GM19193 (cell line): Measurements from ENCODE around the gene SHC2.

Source experiments
- POLR2A ChIP-seq: IDR thresholded peaks from 4 replicates; pipeline ENCODE4 v1.6.1; 2011; ENCODE audit not compliant: insufficient read depth, insufficient read length; ENCODE audit errors: extremely low read depth

SHC2 gene

DNA sequence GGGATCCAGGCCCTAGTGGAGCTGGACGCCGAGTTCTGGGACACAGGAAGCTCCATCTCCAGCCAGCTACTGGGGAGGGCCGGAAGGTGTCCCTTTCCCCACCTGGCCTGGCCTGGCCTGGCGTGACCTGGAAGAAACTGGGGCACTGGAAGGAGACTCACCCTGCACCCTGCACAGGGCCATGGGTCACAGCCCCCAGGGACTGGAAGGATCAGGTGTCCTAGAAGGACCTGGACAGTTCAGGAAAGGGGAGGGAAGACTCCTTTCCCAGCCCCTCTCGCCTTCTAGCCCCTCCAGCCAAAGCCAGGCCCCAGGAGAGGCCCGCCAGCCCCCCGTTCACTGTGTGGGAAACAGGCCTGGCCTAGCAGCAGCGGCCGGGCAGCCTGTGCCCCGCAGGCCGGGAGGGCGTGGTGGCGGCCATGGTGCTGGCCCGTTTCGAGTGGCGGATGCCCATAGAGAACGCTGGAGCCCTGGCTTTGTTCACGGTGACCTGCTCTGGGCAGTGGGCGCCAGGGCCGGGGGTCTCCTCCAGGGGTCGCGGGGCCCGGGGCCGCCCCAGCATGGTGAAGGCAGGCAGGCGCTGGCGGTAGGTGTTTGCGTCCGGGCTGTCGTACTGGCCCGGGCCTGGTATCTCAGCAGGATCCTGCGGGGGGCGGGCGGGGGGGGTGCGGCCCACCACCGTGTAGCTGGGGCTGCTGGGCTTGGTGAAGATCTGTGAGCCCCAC, 2.8 kb upstream of the SHC2 start:
- TF ChIP-seq POLR2A, result no peak

DNA sequence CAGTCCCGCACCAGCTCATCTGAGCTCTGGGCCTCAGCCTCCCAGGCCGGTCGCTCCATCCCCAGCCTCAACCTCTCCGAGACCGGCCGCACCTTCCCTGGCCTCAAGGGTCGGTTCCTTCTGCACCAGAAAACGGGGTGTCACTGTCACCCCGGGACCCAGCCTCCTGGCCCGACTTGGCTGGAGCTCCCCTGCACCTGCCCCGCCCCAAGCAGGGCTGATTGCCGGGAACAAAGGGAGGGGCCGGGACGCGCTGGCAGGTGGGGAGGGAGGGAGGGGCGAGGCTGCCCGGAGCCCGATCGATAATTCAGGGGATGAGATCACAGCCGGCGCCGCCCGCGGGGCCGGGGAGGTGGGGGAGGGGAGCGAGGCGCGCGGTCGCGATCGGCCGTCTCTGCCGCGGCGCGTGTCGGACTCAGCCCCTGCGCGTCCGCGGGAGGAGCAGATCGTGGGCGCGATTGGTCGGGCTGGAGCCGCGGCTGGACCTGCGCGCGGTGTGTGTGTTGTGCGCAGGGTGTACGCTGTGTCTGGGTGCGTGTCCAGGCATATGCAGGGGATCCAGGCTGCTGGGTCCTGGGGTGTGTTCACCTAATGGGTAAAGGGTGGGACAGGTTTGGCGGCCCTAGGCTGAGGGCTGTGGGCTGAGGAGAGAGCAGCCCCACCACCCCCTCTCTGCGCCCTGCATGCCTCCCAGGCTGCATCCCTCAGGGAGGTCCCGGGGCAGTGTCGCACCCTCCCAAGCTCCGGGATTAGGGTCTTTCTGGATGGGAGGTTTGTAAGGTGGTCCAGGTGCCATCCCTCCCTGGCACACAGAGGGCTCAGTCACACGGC, 1.1 kb upstream of the SHC2 start:
- no peak for TF ChIP-seq POLR2A

DNA sequence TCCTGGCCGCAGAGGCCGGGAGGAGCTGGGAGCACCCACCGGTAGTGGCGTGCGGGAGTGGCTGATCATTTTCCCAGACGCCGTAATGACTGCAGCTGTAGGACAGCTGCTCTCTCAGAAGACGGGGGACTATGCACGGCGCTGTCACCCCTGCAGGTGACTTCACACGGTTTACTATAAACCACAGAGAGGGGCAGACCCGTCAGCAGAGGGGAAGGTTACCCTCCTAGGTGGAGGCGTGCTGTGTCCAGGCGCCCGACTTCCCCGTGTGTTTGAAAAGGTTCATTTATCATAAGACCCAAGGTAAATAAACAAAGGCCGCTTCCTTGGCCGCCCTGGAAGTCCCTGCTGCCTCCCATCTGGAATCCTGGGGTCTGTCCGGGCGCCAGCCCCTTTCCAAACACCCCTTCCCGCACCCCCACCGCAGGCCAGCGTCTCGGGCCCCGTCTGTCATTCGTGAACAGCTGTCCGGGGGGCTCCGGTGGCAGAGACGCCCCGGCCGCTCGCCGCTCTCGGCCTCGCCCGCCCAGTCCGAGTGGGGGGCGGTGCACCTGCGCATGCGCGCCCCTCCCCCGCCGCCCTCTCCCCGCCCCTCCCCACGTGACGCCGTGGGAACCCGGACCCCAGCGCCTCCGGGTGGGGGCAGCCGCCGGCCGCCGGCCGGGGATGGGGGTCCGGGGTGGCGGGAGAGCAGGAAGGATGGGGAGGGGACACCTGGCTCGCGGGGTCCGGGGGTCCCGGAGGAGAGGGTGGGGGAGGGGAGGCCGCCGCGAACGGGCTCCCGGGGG, 915 bp downstream of the SHC2 start:
- no peak for TF ChIP-seq POLR2A

DNA sequence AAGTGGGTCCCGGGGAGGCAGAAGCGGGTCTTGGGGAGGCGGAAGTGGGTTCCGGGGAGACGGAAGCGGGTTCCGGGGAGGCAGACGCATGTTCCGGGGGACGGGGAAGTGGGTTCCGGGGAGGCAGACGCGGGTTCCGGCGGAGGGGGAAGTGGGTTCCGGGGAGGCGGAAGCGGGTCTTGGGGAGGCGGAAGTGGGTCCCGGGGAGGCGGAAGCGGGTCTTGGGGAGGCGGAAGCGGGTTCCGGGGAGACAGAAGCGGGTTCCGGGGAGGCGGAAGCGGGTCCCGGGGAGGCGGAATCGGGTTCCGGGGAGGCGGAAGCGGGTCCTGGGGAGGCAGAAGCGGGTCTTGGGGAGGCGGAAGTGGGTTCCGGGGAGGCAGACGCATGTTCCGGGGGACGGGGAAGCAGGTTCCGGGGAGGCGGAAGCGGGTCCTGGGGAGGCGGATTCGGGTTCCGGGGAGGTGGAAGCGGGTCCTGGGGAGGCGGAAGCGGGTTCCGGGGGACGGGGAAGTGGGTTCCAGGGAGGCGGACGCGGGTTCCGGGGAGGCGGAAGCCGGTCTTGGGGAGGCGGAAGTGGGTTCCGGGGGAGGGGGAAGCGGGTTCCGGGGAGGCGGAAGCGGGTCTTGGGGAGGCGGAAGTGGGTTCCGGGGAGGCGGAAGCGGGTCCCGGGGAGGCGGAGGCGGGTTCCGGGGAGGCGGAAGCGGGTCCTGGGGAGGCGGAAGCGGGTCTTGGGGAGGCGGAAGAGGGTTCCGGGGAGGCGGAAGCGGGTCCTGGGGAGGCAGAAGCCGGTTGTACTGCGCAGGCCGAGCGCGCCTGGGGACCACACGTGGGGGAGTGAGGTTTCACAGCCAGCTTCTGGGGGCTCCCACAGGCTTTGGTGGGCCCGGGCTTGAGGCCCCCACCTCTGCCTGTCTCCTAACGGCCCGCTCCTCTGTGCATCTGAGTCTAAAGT, 2.5 kb downstream of the SHC2 start:
- no peak for TF ChIP-seq POLR2A

DNA sequence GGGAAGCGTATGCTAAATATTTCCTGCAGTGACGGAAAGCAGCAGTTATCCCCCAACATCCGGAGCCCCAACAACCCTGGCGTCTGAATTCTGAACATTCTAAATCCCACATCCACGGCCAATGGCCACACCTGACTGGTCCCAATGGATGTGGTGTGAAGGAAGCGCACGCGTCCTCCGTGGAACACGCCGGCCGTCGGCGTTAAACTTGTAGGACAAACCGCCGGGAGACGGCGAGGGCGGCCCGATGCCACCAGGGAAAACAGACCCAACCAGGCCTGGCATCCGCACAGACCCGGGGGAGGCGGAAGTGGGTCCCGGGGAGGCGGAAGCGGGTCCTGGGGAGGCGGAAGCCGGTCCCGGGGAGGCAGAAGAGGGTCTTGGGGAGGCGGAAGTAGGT, 3.2 kb downstream of the SHC2 start:
- no peak for TF ChIP-seq POLR2A

DNA sequence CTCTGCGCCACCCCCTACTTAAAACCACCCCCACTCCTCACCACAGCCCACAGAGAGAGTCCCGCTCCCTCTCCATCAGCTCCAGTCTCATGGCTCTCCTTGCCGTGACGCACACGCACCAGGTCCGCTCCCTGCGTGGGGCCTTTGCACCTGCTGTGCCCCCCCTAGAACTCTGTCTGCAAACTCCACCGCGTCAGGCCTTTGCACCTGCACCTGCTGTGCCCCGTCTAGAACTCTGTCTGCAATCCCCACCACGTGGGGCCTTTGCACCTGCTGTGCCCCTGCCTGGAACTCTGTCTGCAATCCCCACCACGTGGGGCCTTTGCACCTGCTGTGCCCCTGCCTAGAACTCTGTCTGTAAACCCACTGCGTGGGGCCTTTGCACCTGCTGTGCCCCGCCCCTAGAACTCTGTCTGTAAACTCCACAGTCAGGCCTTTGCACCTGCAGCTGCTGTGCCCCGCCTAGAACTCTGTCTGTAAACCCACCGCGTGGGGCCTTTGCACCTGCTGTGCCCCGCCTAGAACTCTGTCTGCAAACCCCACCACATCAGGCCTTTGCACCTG, 4.2 kb downstream of the SHC2 start:
- no peak for TF ChIP-seq POLR2A

DNA sequence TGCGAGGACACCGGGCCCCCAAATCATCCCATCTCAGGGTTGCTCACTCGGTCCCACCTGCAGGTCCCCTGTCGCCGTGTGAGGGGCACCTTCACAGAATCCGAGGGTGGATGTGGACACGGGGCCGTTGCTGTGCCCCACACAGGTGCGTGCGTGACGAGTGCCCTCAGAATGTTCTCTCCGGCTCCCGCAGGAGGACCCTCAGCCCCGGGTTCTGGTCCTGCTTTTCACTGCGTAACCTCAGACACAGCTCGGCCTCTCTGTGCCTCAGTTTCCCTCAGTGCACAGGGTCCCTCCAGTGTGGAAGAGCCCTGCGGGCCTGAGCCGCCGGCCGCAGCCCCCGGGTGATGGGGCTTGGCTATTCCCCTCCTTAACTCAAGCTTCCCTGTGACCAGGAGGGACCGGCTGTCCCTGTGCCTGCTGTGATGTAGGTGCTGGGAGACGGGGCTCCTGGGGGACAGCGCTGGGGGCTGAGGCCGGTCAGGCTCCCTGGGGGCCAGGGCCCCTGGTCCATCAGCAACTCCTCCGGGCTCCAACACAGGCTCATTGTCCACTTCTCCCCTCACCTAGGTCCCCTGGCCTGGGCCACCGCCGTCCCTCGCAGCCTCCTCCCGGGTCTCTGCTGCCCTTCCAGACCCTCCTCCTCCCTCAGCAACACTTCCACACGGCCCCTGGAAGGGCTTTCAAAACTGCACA, 4.8 kb downstream of the SHC2 start:
- TF ChIP-seq POLR2A, result no peak

DNA sequence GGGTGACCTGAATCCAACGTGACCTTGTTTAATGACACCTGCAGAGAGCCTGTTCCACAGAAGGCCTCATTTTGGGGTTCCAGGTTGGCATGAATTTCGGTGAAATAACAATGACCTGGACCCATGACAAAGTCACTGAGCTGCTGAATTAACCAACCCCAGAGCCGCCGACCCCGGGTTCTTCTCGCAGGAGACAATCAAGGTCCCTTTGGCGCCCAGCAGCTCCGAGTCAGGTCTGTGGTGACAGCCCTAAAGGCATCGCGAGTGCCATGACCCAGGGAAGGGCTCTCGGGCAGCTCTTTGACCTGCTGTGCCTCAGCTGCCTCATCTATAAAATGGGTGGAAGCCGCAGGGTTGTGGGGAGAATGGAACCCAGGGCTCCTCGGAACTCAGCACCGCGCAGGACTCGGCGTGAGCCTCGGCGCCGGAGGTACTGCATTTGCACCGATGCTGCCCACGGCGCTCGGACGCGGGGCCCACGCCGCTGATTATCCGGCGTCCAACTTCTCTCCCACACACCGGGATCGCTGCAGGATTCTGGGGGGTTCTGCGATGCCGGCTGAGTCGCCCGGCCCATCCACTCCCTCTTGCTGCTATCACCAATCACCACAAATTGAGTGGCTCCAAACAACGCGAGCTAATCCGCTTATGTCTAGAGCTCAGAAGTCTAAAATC, 5.7 kb downstream of the SHC2 start:
- no peak for TF ChIP-seq POLR2A

DNA sequence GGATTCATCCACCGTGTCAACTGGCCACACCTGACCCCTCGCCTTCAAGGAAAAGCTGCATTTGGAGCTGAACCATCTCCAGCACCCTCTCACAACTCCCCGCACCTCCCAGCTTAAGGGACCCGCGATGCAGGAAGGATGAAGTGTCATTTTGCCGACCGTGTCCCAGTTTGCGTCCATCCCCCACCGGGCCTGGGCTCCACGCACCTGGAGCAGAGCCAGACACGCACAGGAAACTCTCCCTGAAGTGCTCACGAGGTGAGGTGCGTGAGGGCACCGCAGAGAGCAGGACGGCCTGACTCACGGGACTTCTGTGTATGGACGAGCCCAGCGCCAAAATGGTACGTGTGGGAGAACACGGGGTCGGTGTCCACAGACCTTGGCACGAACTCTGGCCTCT, 7.2 kb downstream of the SHC2 start:
- TF ChIP-seq POLR2A, result no peak

DNA sequence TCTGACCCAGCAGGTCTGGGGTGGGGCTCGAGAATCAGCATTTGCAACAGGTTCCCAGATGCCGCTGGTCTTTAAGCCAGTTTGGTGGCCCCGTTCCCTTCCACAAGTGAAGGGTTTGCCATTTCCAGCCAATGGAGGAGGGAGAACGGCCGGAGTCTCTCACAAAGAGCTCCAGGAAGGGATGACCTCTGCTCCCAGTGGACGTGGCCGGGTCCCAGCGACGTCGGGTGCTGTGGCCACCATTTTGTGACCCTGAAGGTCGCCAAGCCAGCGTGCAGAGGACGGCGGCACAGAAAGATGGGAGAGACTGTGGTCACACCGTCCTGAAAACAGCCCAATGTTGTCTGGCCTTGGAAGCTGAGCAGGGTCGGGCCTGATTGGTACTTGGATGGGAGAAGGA, 8.0 kb downstream of the SHC2 start:
- no peak for TF ChIP-seq POLR2A

DNA sequence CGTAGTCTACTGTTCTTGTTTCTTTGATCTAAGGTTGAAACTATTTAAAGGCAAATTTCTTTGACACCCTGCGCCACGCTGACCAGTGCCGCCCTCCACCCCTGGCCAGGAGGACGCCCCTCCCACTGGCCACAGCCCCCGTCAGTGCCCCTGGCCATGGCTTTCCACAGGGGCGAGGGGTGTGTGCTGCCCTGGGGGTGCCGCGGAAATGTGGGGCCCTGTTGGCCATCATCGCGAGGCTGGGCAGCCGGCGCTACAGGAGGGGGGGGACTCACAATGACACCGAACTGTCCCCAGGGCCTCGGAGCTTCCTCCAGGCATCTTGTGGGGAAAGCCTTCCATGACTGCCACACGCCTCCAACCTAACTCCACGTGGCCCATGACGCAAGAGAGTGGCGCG, 10.9 kb downstream of the SHC2 start:
- no peak for TF ChIP-seq POLR2A

DNA sequence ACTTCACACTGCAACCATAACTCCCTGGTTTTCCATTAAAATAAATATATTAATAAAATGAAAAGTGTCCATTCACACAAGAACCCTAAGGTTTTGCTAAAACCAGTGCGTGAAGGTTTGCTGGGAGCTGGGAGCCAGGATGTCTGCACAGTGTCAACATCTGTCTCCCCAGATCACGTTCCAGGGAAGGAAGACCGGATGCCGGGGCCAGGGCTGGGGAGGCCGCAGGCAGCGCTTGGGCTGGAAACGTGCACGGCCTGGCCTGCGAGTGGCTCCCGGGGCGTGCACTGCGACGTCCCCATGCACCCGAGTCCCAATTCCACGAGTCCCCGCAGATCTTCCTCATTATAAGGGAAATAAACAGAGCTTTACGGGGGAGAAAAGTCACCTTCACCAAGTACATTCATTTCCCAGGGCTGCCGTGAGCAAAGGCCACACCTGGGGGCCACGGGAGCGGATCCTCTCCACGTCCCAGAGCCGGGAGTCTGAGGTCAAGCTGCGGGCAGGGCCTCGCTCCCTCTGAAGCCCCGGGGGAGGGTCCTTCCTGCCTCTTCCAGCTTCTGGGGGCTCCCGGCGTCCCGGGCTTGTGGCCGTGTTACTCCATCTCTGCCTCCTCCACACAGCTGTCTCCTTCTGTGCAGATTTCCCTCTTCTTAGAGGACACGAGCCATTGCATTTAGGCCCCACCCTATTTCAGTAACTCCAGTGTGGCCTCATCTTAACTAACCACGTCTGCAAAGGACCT, 12.8 kb downstream of the SHC2 start:
- no peak for TF ChIP-seq POLR2A

DNA sequence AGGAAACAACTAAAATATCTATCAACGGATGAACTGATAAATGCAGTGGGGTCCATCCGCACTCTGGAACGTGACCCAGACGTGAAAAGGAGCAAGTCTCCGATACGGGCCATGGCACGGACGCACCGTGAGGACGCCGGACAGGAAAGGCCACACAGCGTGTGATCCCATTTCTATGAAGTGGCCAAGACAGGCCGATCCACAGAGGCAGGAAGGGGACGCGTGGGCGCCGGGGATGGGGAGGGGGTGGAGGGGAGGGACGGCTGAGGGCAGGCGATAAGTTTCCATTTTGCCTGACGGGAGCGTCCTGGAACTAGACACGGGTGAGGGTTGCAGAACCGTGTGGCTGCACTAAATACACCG, 13.8 kb downstream of the SHC2 start:
- no peak for TF ChIP-seq POLR2A

DNA sequence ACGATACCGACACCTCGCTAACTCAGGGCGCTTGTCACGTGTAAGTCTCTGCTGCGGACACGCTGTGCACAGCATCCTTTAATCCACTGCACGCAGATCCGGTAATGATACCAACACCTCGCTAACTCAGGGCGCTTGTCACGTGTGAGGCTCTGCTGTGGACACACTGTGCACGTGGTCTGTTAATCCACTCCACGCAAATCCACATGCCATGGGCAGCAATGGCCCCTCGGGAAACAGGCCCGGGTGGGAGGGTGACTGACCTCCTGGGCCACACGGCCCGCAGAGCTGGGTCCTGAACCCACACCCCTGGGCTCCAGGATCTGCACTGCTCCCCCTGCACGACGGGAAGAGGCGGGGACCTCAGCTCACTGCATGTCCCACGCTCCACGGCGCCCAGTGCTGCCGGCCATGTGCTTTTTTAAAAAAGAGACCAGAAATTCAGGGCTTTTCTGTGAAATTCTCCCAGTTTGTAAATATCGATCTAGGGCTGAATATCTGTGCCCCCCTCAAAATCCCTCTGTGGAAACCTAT, 16.1 kb downstream of the SHC2 start:
- TF ChIP-seq POLR2A, result no peak
